BJ (cell line): ENCODE data around the gene PROSER2. TPM values are rescaled to one million over a fixed set of nuclear protein-coding genes. Genes with fewer than 3 reads are reported as not detected.

Experiments used
- CTCF ChIA-PET: fragments of 350-600 bp; formaldehyde crosslinking; extraction: SDS; loops from one replicate; lab custom pipeline; 2021; ENCODE audit warnings: antibody characterized with exemption, inconsistent platforms; lab: Yijun Ruan, JAX
- POLR2A ChIA-PET: fragments of 300-600 bp; sonication (Branson Sonifier 250); formaldehyde crosslinking; extraction: SDS; loops from one replicate; lab custom pipeline; 2021; ENCODE audit warnings: antibody characterized with exemption; lab: Charles Lee
- DNase-seq: peaks from one replicate; pipeline ENCODE4 v3.0.0-alpha.2; 2011; ENCODE audit warnings: low read depth
- H3K27me3 ChIP-seq: 2 replicates; pipeline ENCODE4 v1.6.0; 2011; ENCODE audit warnings: low read length; ENCODE audit not compliant: control insufficient read depth, insufficient read depth
- H3K36me3 ChIP-seq: 2 replicates; pipeline ENCODE4 v1.5.1; 2011; ENCODE audit warnings: low read length; ENCODE audit not compliant: control insufficient read depth, insufficient read depth
- H3K4me3 ChIP-seq: 2 replicates; pipeline ENCODE4 v1.5.1; 2011; ENCODE audit warnings: low read depth, mild to moderate bottlenecking, control low read depth, low read length
- CTCF ChIP-seq: IDR thresholded peaks from 2 replicates; pipeline ENCODE4 v1.5.1; 2011; ENCODE audit warnings: low read depth, mild to moderate bottlenecking, control low read depth, inconsistent platforms, low read length, moderate library complexity; ENCODE audit not compliant: insufficient read depth
- polyA plus RNA-seq: library from polyadenylated mRNA; depleted of rRNA; stranded (reverse); fragments of >200 nt; gene quantifications from 2 replicates; pipeline ENCODE4 v1.2.3, GENCODE V29; 2011

Gene PROSER2
- polyA plus RNA-seq, 1 experiment, result 1.2 TPM

GRCh38 chr10:11880151-11881029 is 57.2 kb downstream of the PROSER2 start:
- Histone ChIP-seq H3K27me3 (no peaks in the 10 kb centered on the region), H3K4me3 (no peak overlapping the region), H3K36me3 (no peaks in the 10 kb centered on the region)
- ChIA-PET POLR2A (no interaction called here), CTCF (no interaction called here)
- TF ChIP-seq CTCF, result no peak
- DNase-seq, result no peak

GRCh38 chr10:11881030-11881476 is 57.9 kb downstream of the PROSER2 start:
- ChIA-PET CTCF (no interaction called here), POLR2A (no interaction called here)
- H3K27me3 ChIP-seq, result no peaks in the 10 kb centered on the region
- no peak for DNase-seq
- no peak overlapping the region for H3K4me3 ChIP-seq
- TF ChIP-seq CTCF, result no peak
- no peaks in the 10 kb centered on the region for H3K36me3 ChIP-seq

GRCh38 chr10:11881477-11882417 is 58.6 kb downstream of the PROSER2 start:
- Histone ChIP-seq H3K27me3 (no peaks in the 10 kb centered on the region), H3K4me3 (no peak overlapping the region), H3K36me3 (no peaks in the 10 kb centered on the region)
- DNase-seq, result no peak
- CTCF ChIA-PET, result interaction anchor here (0.8 kb wide), 1 partner anchor 99 kb away, joined by 3 read pairs; no protein-coding TSS in a partner anchor
- TF ChIP-seq CTCF, result no peak
- POLR2A ChIA-PET, result interaction anchor here (0.5 kb wide), 1 partner anchor 25 kb away, joined by 4 read pairs; no protein-coding TSS in a partner anchor

GRCh38 chr10:11882646-11883375 is 59.7 kb downstream of the PROSER2 start:
- Histone ChIP-seq H3K4me3 (no peak overlapping the region), H3K36me3 (no peaks in the 10 kb centered on the region), H3K27me3 (no peaks in the 10 kb centered on the region)
- TF ChIP-seq CTCF, result no peak
- ChIA-PET POLR2A (no interaction called here), CTCF (no interaction called here)
- no peak for DNase-seq
